ENCODE results near the gene ARHGEF4. TPM values are rescaled to one million over a fixed set of nuclear protein-coding genes. Genes with fewer than 3 reads are reported as not detected.
"Not testable (repeated sequence)": the region's sequence is repeated elsewhere in the genome, so short reads cannot be mapped to it uniquely, and the experiment has no call there.

The ARHGEF4 gene
- total RNA-seq, 1 experiment from 2014 or later: 26.6 TPM

GRCh38 chr2:131079931-131080330 lies 243.2 kb downstream of the ARHGEF4 start:
- POLR2A ChIA-PET; H3K4me1 ChIP-seq (ENCODE audit: control insufficient read depth in 1 of 2, insufficient read depth in 2 of 2, low read length in 2 of 2); intact Hi-C loops (cut with micrococcal nuclease); BruUV-seq (replicated peaks); H3K4me2 ChIP-seq (ENCODE audit: low read length); ATAC-seq; H3K27me3 ChIP-seq (ENCODE audit: insufficient read depth, low read length); DNase-seq (ENCODE audit: low read depth, low spot score); H3K27ac ChIP-seq (ENCODE audit: low read depth, low read length); H3K9me2 ChIP-seq (ENCODE audit: insufficient read depth); H2AFZ ChIP-seq (ENCODE audit: low read depth, low read length, poor library complexity, severe bottlenecking); RAD21 ChIA-PET (ENCODE audit: low non-redundant PET in 1 of 2, low total read pairs in 2 of 2, uncharacterized antibody in 2 of 2, unreplicated experiment in 2 of 2); H3K4me3 ChIP-seq (replicated peaks in 1 of 2; ENCODE audit: low read depth in 1 of 2, low read length in 2 of 2); H3K9ac ChIP-seq (ENCODE audit: low read length); H3K9me3 ChIP-seq (ENCODE audit: control insufficient read depth in 1 of 2, insufficient read depth in 1 of 2, low read depth in 1 of 2, low read length in 2 of 2); CTCF ChIA-PET: not testable (repeated sequence)
- Histone ChIP-seq H3K79me2 (ENCODE audit: insufficient read depth, low read length) (peaks cover 100% of the 10 kb centered on the region), H4K20me1 (ENCODE audit: insufficient read depth) (peaks cover 25% of the 10 kb centered on the region), H3K36me3 (ENCODE audit: control insufficient read depth in 1 of 2, insufficient read depth in 2 of 2, low read length in 2 of 2) (peaks cover 39 to 45% of the 10 kb centered on the region in 2 experiments)

GRCh38 chr2:131081190-131081589 lies 244.5 kb downstream of the ARHGEF4 start:
- no peak for DNase-seq (ENCODE audit: low read depth, low spot score)
- Histone ChIP-seq H3K9me2 (ENCODE audit: insufficient read depth) (no peaks in the 10 kb centered on the region), H3K36me3 (ENCODE audit: control insufficient read depth in 1 of 2, insufficient read depth in 2 of 2, low read length in 2 of 2) (peaks cover 46% of the 10 kb centered on the region in 2 experiments), H3K4me2 (ENCODE audit: low read length) (no peak overlapping the region), H3K4me3 (replicated peaks in 1 of 2; ENCODE audit: low read depth in 1 of 2, low read length in 2 of 2) (no peak overlapping the region), H3K27ac (ENCODE audit: low read depth, low read length) (no peak overlapping the region), H2AFZ (ENCODE audit: low read depth, low read length, poor library complexity, severe bottlenecking) (no peak overlapping the region), H3K27me3 (ENCODE audit: insufficient read depth, low read length) (no peaks in the 10 kb centered on the region), H3K4me1 (ENCODE audit: control insufficient read depth in 1 of 2, insufficient read depth in 2 of 2, low read length in 2 of 2) (no peaks in the 10 kb centered on the region), H3K9me3 (ENCODE audit: control insufficient read depth in 1 of 2, insufficient read depth in 1 of 2, low read depth in 1 of 2, low read length in 2 of 2) (no peaks in the 10 kb centered on the region), H3K9ac (ENCODE audit: low read length) (no peak overlapping the region), H3K79me2 (ENCODE audit: insufficient read depth, low read length) (peaks cover 100% of the 10 kb centered on the region), H4K20me1 (ENCODE audit: insufficient read depth) (peaks cover 29% of the 10 kb centered on the region)
- RAD21 ChIA-PET (ENCODE audit: low non-redundant PET in 1 of 2, low total read pairs in 2 of 2, uncharacterized antibody in 2 of 2, unreplicated experiment in 2 of 2): no interaction called here
- CTCF ChIA-PET: no interaction called here
- ATAC-seq: no peak
- POLR2A ChIA-PET: no interaction called here
- TF ChIP-seq RAD21 (IDR thresholded peaks at IDR 0.05; ENCODE audit: low read depth): no peak
- no peak for TF ChIP-seq TCF7L2 (IDR thresholded peaks at IDR 0.05; ENCODE audit: borderline replicate concordance, extremely low read depth, insufficient read depth, insufficient read length)
- no peak for TF ChIP-seq REST (IDR thresholded peaks at IDR 0.05; ENCODE audit: low read depth)
- no peak for TF ChIP-seq FOSL1 (IDR thresholded peaks at IDR 0.05; ENCODE audit: low read depth)
- no peak for TF ChIP-seq EZH2phosphoT487 (IDR thresholded peaks at IDR 0.05; ENCODE audit: borderline replicate concordance)
- TF ChIP-seq ZFX (IDR thresholded peaks at IDR 0.05): no peak
- TF ChIP-seq CTCF (IDR thresholded peaks at IDR 0.05 in 2 of 3, conservative IDR thresholded peaks at IDR 0.05 in 1 of 3; ENCODE audit: borderline replicate concordance in 1 of 3, insufficient read depth in 1 of 3, low read depth in 2 of 3, low read length in 2 of 3): no peak
- intact Hi-C loops (cut with micrococcal nuclease): no loop called here
- TSS peak; percentile 18 for BruUV-seq (replicated peaks)

All from HCT116 (cell line).